GM21619 (cell line): ENCODE data around the gene RNF208.

Experiments used
- ATAC-seq: cut with Tn5 transposase; IDR thresholded peaks from one replicate; pipeline ENCODE4 v1.9.1; 2021; ENCODE audit not compliant: unreplicated experiment

RNF208 gene

DNA sequence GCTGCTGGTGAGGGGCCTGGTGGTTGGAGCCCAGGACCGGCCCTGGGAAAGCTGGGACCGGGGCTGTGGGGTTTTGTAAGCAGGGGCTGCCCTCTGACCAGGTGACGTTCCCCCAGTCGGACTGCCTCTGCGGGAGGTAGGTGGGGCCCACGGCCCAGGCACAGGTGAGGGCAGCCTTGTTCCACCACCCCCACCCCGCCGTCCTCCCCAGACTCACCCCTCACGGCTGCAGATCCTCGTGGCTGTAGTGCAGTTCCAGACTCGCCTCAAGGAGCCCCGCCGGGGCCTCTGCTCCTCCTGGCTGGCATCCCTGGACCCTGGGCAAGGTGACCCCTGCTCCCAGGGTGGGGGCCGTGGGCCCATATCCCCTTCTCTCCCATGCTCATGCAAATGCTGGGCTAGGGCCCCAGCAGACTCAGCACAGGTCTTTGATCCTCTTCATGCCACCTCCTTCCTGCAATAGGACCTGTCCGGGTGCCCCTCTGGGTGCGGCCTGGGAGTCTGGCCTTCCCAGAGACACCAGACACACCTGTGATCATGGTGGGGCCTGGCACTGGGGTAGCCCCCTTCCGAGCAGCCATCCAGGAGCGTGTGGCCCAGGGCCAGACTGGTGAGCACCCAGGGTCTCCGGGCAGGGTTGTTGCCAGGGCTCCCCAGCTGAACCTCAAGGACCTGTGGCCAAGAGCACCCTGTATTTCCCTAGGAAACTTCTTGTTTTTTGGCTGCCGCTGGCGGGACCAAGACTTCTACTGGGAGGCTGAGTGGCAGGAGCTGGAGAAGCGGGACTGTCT is 6.6 kb downstream of the RNF208 start:
- ATAC-seq = no peak

DNA sequence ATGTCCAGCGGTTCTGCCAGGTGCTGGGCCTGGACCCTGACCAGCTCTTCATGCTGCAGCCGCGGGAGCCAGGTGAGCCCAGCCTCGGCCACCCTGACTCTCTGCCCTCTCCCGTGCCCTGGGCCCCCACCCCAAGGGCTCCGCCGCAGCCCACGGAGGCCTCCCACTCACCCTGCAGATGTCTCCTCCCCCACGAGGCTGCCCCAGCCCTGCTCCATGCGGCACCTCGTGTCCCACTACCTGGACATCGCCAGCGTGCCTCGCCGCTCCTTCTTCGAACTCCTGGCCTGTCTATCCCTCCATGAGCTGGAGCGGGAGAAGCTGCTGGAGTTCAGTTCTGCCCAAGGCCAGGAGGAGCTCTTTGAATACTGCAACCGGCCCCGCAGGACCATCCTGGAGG is 7.4 kb downstream of the RNF208 start:
- ATAC-seq = no peak

DNA sequence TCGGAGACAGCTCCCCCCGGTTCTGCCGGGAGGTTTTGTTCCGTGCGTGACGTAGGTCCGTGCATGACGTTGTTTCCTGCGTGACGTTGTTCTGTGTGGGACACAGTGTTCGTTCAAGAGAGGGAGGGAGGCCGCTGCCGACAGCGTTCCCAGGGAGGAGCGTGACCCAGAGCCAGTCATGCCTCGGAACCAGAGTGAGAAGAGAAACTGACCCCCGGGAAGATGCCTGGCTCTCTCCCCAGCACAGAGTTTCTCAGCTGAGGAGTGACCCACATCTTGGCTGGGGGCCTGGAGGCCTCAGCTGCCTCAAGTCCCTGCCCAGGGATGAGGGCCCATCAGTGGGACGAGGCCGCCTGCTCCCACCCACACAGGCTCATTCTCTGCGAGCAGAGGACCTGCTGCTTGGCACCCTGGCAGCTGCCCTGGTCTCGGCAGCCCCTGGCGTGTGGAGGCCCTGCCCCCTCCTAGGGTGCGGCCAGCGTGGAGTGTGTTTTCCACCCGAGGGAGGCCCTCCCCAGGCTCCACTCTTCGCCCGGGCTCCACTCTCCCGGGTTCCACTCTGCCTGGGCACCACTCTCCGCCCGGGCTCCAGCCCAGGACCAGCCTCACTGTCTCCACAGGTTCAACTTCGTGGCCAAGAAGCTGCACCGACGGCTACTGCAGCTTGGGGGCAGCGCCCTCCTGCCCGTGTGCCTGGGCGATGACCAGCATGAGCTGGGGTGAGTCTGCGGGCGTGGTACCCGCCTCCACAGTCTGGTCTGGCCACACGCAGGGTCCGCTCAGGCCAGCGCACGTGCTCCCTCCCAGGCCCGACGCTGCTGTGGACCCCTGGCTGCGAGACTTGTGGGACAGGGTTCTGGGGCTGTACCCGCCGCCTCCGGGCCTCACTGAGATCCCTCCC is 8.6 kb downstream of the RNF208 start:
- ATAC-seq = no peak

DNA sequence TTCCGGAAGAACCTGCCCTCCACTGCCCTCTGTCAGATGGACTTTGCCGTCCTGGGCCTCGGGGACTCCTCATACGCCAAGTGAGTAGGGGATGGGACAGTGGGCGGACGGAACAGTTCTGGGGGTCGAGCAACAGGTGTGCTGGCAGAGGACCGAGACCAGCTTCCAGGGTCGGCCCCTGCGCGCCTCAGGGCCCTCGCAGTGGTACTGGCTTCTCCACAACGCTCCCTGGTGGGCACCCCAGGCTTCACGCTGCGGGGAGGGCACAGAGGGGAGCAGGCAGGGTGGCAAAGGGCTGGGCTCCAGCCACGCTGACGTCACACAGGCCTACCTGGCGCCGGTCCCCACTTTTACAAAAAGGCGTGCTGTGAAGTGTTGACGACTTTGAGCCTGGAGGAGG is 9.5 kb downstream of the RNF208 start:
- ATAC-seq = no peak

DNA sequence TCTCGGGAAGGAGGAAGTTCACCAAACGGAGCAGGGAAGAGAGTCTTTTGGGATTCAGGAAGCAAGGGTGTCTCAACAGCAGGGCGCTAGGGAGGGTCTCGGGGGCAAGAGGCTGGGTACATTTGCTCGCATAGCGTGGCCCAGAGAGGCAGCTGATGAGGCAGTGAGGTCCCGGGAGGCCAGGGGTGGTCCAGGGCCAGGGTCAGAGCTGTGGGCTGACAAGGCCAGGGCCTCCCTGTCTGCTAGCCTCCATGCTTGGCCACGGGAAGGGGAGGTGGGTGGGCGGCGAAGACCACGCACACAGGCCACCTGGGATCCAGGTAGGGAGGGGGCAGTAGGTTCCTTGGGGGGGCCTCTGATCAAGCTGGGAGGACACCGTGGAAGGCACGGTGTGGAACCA is 10.5 kb downstream of the RNF208 start:
- ATAC-seq = no peak

DNA sequence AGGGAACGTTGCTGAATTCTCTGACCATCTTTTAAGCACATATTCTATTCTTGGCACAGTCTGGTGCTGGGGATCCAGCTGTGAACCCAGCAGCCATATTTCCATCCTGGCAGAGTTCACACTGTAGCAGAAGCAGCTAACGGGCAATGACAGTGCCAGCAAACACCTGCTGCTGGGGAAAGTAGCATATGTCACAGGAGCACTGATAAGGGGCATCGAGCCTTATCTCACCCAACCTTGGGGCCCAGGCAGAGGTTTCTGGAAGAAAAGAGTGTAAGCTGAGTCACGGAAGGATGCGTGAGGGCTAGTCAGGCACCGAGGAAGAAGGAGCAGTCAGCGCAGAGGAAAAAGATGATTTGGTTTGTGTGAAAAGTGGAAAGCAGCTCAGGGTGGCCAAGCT is 15.4 kb downstream of the RNF208 start:
- ATAC-seq = no peak

DNA sequence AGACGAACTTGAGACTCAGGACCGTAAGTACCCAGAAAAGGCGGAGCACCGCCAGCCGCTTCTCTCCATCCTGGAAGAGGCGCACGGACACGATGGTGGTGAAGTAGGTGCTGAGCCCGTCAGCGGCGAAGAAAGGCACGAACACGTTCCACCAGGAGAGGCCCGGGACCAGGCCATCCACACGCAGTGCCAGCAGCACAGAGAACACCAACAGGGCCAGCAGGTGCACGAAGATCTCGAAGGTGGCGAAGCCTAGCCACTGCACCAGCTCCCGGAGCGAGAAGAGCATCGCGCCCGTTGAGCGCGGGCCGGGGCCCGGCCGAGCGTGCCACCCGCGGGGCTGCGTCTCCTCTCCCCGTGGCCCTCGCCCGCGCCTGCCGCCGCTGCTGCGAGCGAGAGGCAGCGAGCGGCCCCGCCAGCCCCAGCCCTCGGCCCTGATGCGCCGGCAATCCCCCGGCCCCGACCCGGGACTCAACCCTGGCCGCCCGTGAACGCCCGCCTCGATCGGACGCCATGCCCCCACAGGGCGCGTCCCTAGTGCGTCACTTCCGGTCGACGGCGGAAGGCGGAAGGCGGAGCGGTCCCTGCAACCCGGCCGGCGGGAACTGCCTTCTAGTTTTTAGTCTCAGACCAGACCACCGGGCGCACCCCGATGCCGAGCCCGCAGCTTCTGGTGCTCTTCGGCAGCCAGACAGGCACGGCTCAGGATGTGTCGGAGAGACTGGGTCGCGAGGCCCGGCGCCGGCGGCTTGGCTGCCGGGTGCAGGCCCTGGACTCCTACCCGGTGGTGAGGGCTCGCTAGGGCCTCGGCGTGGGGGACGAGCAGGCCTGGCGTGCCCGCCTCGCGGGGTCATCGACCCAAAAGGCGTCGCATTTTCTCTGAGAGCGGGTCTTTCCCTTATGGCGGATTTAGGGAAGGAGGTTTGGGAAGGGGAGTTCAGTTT is 16.6 kb downstream of the RNF208 start, which contains the start of the genes NDOR1 and TMEM203:
Gene NDOR1, plus strand, starts transcription at position 575 of the 944 bp plus-strand sequence. Its CDS starts 78 bp downstream, at position 653.
Gene TMEM203, minus strand, starts transcription at position 523 of the 944 bp plus-strand sequence. Its CDS starts 234 bp downstream, at position 289.
- ATAC-seq = peak; percentile 49

DNA sequence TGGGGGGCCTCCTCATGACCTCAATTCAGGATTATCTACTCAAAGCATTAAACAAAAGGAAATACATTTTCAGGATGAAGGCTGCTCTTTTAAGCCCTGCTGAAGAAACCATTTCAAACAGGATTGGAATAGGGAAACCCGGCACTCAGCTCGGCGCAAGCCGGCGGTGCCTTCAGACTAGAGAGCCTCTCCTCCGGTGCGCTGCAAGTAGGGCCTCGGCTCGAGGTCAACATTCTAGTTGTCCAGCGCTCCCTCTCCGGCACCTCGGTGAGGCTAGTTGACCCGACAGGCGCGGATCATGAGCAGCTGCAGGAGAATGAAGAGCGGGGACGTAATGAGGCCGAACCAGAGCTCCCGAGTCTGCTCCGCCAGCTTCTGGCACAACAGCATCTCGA is 17.3 kb downstream of the RNF208 start:
- ATAC-seq = no peak

DNA sequence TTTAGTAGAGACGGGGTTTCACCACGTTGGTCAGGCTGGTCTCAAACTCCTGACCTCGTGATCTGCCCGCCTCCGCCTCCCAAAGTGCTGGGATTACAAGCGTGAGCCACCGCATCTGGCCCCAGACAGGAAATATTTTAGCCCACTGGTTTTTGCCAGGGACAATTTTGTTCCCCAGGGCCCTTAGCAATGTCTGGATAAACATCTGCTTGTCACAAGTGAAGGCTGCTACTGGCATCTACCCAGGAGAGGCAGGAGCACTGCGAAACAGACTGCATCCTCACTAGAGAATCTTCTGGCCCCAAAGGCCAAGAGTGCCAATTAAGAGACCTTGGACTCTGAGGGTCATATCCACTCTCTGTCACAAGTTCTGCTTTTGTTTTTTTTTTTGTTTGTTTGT is 19.1 kb downstream of the RNF208 start:
- ATAC-seq = no peak

DNA sequence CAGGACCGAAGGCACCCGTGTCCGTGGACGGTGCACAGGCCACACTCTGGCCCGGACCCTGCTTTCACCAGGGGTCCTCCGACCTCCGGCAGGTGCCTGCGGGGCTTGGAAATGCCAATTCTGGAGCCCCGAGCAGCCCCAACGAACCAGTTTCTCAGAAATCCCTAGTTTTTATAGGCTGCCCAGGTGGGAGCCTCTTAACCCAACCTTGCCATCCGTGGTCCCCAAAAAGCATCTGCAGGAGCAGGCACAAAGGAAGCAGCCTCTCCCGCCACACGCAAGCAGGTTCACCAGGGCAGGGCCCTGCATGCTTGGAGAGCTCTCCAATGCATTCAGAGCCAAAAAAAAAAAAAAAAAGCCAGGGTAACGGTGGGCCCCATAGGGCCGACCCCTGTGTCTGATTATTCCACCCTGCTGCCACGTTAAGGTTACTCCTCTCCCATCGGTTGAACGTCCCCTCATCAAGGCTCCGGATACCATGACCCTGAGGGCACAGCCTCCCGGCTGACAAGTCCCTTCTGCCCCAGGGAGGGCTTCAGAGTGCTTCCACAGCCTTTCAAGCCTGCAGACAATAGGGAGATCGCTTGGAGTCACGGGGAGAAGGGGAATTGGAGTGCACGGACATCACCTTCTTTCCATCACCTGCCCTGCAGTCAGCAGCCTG is 20.7 kb downstream of the RNF208 start:
- no peak for ATAC-seq

DNA sequence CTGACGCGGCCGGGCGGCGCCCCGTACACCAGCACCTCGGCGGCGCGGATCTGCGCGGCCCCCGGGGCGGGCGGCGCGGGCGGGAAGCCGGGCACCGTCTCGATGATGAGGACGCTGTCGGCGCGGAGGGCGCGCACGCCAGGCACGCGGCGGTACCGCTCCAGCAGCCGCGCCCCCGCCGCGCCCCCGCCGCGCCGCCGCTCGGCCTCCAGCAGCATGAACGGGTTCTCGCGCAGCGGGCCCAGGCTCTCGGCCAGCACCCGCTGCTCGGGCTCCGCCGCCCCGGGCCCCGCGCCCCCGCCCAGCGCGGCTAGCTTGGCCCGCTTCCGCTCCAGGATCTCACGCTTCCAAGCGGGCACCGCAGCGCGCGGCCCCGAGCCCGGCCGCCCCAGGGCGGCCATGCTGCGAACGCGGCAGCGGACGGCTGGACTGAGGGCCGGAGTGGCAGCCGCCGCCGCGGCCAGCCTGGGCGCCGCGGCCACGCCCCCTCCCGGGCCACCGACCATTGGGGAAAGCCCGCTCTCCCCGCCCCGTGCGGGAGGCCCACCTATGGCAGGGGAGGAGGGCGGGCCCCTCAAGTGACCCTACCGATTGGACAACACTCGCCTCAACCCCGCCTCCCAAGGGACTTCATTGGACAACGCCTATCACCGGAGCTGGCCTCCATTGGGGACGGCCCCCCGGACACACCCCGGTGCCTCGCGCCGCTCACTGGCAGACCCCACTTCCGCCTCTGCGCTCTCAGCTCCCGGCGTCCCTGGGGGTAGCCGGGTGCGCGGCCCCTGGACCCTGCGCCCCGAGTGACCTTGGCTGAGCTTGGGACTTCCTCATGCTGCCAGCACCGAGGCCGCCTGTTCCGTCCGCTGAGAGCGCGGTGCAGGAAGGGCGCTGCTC is 21.5 kb downstream of the RNF208 start, which contains the start of gene TPRN:
Gene TPRN, minus strand, starts transcription at position 431 of the 894 bp plus-strand sequence. Its CDS starts 30 bp downstream, at position 401.
- peak; percentile 79 for ATAC-seq

DNA sequence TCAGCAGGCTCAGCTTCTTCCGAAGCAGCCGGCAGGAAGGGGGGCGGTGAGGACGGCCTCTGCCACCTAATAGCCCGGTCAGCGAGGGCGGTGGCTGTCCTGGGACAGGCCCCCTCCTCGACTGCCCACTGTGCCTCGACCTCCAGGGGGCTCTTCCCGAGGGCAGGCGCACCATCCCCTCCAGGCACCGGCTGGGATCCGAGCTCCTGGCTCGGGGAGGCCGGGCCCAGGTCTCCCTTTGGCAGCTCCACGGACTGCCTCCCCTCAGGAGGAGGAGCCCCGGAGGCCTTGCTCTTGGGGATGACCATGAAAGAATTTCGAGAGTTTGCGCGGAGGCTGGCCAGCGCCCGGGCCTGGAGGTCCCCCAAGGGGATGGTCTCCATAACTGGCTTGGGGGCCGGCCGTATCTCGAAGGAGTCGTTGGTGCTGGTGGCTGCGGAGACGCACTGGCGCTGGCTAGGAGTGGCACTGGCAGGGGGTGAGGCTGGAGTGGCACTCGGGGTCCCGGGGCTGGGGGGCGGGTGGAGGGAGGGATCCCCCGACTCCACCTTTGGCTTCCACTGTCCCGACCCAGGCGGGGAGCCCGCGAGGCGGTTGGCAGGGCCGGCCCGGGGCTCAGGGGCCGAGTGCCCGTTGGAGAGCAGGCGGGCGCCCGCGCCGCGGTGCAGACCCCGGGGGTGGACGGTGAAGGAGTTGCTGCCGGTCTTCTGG is 22.5 kb downstream of the RNF208 start:
- no peak for ATAC-seq

DNA sequence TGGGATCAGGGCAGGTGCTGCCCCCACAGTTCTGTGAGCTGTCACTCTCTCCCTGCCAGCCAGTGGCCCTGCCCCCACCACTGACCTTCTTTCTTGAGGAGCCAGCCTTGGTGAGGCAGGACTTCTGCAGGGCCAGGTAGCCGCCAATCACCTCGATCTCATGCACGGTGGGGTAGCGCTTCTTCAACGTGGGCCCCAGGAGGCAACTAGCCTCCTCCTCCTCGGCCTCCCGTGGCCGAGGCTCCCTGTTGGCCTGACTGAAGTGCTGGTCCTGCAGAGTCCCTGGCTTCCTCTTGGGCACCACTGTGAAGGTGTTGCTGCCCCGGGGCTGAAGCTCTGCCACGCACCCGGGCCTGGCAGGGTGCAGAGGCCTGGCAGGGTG is 23.1 kb downstream of the RNF208 start:
- ATAC-seq = no peak

DNA sequence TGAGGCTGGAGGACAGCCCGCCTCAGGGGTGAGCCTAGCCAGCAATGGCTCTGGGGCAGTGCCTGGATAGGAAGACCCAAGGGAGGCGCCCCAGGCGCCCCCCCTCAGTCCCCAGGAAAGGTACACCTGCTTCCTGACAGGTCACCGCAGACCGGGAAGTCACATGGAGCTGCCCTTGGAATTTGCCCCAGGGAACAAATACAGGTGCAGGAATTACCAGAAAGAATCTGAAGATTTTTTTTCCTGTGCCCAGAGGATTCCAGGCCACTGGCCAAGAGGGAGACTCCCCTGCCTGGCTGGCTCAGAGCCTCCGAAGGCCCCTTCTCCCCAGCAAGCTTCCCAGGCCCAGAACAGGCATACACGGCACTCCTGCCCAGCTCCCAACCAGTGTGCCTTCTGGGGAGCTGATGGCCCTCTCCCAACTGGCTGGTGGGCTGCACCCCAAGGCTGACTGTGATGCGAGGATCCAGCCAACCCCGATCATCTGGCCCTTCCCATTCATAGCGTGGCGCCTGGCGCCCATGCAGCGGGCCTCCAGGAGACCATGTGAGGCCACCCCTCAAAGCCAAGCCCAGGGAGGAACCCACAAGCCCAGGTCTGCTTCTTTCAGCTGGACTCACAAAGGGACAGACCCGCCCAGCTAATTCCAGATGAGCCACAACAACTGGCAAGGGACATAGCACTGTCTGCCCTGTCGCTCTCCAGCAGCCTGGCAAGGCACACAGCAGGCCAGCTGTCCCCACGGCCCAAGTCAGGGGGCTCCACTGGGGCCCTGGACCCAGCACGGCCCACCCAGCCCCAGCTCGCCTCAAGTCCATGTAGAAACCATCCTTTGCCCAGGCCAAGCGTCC is 23.8 kb downstream of the RNF208 start:
- no peak for ATAC-seq

DNA sequence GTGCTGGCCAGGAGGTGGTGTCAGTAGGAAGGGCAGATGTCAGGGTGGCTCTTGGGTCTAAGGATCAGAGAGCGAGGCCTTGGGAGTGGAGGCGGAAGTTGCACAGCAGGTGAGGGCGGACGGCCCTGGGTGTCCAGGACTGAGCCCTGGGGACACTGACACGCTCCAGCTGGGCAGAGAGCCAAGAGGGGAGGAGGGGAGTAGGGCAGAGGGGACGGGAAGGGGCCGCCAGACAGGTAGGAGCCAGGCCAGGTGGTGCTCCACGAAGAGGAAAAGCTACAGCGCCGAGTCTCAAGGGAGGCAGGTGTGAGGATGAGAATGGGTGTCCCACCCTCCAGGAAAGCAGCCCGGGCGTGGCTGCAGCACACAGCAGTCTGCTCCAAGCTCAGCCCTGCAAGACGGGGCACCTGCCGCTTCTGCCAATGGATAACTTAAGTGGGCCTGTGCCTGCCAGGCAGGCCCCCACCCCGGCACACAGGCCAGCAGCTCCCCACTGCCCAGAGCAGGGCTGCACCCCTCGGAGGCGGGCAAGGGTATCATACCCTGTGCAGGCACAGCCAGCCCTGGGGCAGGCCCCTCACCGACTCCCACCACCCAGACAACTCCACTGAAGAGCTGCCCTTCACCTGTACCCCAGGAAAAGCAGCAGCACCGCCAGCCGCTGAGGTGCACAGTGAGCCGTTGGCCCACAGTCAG is 26.4 kb downstream of the RNF208 start:
- no peak for ATAC-seq

DNA sequence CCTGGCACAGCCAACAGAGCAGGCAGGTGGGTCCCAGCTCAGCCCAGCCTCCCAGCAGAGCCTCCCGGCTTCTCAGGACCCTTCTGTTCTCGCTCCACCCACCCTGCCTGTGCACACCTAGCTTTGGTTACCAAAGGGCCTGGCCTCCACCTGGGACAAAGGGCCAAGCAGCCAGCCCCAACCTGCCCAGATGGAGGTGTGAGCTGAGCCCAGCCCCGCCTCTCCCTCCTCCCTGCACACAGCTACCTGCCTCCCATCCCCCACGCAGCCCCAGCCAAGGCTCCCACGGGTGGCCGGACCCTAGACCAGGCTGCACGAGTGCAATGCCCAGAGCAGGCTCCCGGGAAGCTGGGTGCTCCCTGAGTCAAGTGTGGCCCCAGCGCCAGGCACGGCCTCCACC is 27.1 kb downstream of the RNF208 start:
- no peak for ATAC-seq

DNA sequence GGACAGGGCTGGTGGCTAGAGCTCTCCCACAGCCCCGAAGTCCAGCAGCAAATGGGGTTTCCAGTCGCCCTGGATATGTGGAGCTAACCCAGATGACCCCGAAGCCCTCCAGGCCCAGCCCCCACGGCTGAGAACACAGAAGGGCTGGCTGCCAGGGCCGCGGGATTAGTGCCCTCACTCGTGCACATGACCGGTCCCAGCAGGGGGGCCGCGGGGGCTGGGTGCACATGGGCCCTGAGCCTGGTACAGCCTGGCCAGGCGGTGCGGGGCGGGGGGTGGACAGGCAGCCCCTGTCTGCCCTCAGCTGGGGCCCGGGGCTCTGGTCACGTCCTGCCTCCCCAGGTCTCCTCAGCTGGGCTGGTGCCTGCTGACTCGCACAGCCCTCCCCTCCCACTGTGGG is 27.7 kb downstream of the RNF208 start:
- ATAC-seq = no peak
